ENCODE results near the gene EXOC8. TPM values are rescaled to one million over a fixed set of nuclear protein-coding genes. Genes with fewer than 3 reads are reported as not detected.

EXOC8 gene
- total RNA-seq, 6 experiments from 2014 or later, result 12.3 to 14.8 (median 14.2) TPM

- DNase-seq, result no peak
- TF ChIP-seq CTCF (IDR thresholded peaks at IDR 0.05), result peak; percentile 66
- no peak overlapping the region for H3K27ac Mint-ChIP-seq
- H3K36me3 Mint-ChIP-seq (ENCODE audit: low read depth), result no peaks in the 10 kb centered on the region
- H3K27me3 Mint-ChIP-seq (ENCODE audit: insufficient read depth), result no peaks in the 10 kb centered on the region
- H3K9me3 Mint-ChIP-seq, result no peaks in the 10 kb centered on the region
- no peaks in the 10 kb centered on the region for H3K4me1 Mint-ChIP-seq (ENCODE audit: low read depth)
- H3K4me3 Mint-ChIP-seq, result no peak overlapping the region
Measured at GRCh38 chr1:231315887-231316286, 21.8 kb downstream of the EXOC8 start.

- H3K36me3 Mint-ChIP-seq (ENCODE audit: low read depth), result no peaks in the 10 kb centered on the region
- no peak overlapping the region for H3K27ac Mint-ChIP-seq
- H3K27me3 Mint-ChIP-seq (ENCODE audit: insufficient read depth), result no peaks in the 10 kb centered on the region
- H3K4me3 Mint-ChIP-seq, result no peak overlapping the region
- H3K9me3 Mint-ChIP-seq, result no peaks in the 10 kb centered on the region
- no peak for TF ChIP-seq CTCF (IDR thresholded peaks at IDR 0.05)
- DNase-seq, result no peak
- no peaks in the 10 kb centered on the region for H3K4me1 Mint-ChIP-seq (ENCODE audit: low read depth)
Measured at GRCh38 chr1:231313661-231314060, 24.0 kb downstream of the EXOC8 start.

GRCh38 chr1:231312432-231312788, 25.2 kb downstream of the EXOC8 start:
- Mint-ChIP-seq H3K4me3 (no peak overlapping the region), H3K4me1 (ENCODE audit: low read depth) (no peaks in the 10 kb centered on the region)

GRCh38 chr1:231311720-231312431, 25.8 kb downstream of the EXOC8 start:
- no peak overlapping the region for H3K27ac Mint-ChIP-seq
- no peaks in the 10 kb centered on the region for H3K36me3 Mint-ChIP-seq (ENCODE audit: low read depth)
- no peaks in the 10 kb centered on the region for H3K27me3 Mint-ChIP-seq (ENCODE audit: insufficient read depth)
- H3K4me1 Mint-ChIP-seq (ENCODE audit: low read depth), result no peaks in the 10 kb centered on the region
- no peak overlapping the region for H3K4me3 Mint-ChIP-seq
- TF ChIP-seq CTCF (IDR thresholded peaks at IDR 0.05), result no peak
- no peaks in the 10 kb centered on the region for H3K9me3 Mint-ChIP-seq
- no peak for DNase-seq

More at GRCh38 chr1:231312432-231312788, 25.2 kb downstream of the EXOC8 start:
- Mint-ChIP-seq H3K9me3 (no peaks in the 10 kb centered on the region), H3K36me3 (ENCODE audit: low read depth) (no peaks in the 10 kb centered on the region), H3K27ac (no peak overlapping the region), H3K27me3 (ENCODE audit: insufficient read depth) (no peaks in the 10 kb centered on the region)
- DNase-seq, result no peak
- TF ChIP-seq CTCF (IDR thresholded peaks at IDR 0.05), result no peak

GRCh38 chr1:231310391-231310934, 27.2 kb downstream of the EXOC8 start:
- Mint-ChIP-seq H3K4me3 (no peak overlapping the region), H3K4me1 (ENCODE audit: low read depth) (no peaks in the 10 kb centered on the region), H3K27ac (no peak overlapping the region), H3K27me3 (ENCODE audit: insufficient read depth) (no peaks in the 10 kb centered on the region; the same call in 1 of the 2 replicates), H3K9me3 (no peaks in the 10 kb centered on the region), H3K36me3 (ENCODE audit: low read depth) (no peaks in the 10 kb centered on the region)
- DNase-seq, result no peak
- no peak for TF ChIP-seq CTCF (IDR thresholded peaks at IDR 0.05)
